DND-41 (cell line): ENCODE results near the gene STX4.
"Not testable (repeated sequence)": the region's sequence is repeated elsewhere in the genome, so short reads cannot be mapped to it uniquely, and the experiment has no call there.

ENCODE experiments used
- ATAC-seq: fragments of 200-7000 bp; cut with Tn5 transposase; 3 replicates; pipeline ENCODE4 v1.9.1; 2021; ENCODE audit warnings: low read depth; ENCODE audit not compliant: insufficient read depth
- DNase-seq: peaks from one replicate; pipeline ENCODE4 v3.0.0-alpha.2; 2020
- H2AFZ ChIP-seq: 2 replicates; pipeline ENCODE4 v1.6.0; 2012; ENCODE audit warnings: low read depth, low read length
- H3K27ac ChIP-seq: 2 replicates; pipeline ENCODE4 v1.5.1; 2012; ENCODE audit warnings: low read length, inconsistent platforms
- H3K27me3 ChIP-seq: fragments of 200-600 bp; sonication (generic); 2 replicates; pipeline ENCODE4 v1.6.0; 2012; ENCODE audit warnings: low read length, mild to moderate bottlenecking, inconsistent platforms; ENCODE audit not compliant: insufficient read depth, poor library complexity
- H3K36me3 ChIP-seq: 2 replicates; pipeline ENCODE4 v1.5.1; 2012; ENCODE audit warnings: low read length, inconsistent platforms; ENCODE audit not compliant: insufficient read depth
- H3K4me1 ChIP-seq: 2 replicates; pipeline ENCODE4 v1.5.1; 2012; ENCODE audit warnings: mild to moderate bottlenecking, low read length; ENCODE audit not compliant: insufficient read depth
- H3K4me2 ChIP-seq: 2 replicates; pipeline ENCODE4 v1.6.0; 2012; ENCODE audit warnings: mild to moderate bottlenecking, moderate library complexity, low read length, inconsistent platforms; ENCODE audit not compliant: insufficient read depth
- H3K4me3 ChIP-seq, 2 experiments: fragments of 200-600 bp in 1 of 2; shearing (Covaris generic) in 1 of 2; 2 replicates each; pipeline ENCODE4 v1.5.1; 2012 to 2016; ENCODE audit warnings: inconsistent platforms in 2 of 2, low read length in 2 of 2, mild to moderate bottlenecking in 2 of 2, low read depth in 1 of 2, moderate library complexity in 1 of 2
- H3K79me2 ChIP-seq: 2 replicates; pipeline ENCODE4 v1.6.0; 2012; ENCODE audit warnings: low read length, inconsistent platforms; ENCODE audit not compliant: insufficient read depth
- H3K9ac ChIP-seq: 2 replicates; pipeline ENCODE4 v1.6.0; 2012; ENCODE audit warnings: low read depth, mild to moderate bottlenecking, inconsistent platforms, low read length, moderate library complexity
- H3K9me3 ChIP-seq: 2 replicates; pipeline ENCODE4 v1.5.1; 2012; ENCODE audit warnings: low read length, moderate library complexity, mild to moderate bottlenecking, inconsistent platforms; ENCODE audit not compliant: insufficient read depth, severe bottlenecking
- H4K20me1 ChIP-seq: 2 replicates; pipeline ENCODE4 v1.6.0; 2012; ENCODE audit warnings: low read length; ENCODE audit not compliant: insufficient read depth
- EZH2 ChIP-seq: IDR thresholded peaks from 3 replicates; pipeline ENCODE4 v1.6.1; 2012; ENCODE audit warnings: borderline replicate concordance, low read depth, mild to moderate bottlenecking, moderate library complexity, low read length, inconsistent platforms; ENCODE audit not compliant: severe bottlenecking
- TF ChIP-seq, protein P1 (sequence below): IDR thresholded peaks from 2 replicates; pipeline ENCODE4 v1.5.1; 2012; ENCODE audit warnings: borderline replicate concordance, low read length, moderate library complexity, mild to moderate bottlenecking; ENCODE audit not compliant: poor library complexity, severe bottlenecking; ENCODE audit errors: extremely low read depth

STX4 gene

DNA sequence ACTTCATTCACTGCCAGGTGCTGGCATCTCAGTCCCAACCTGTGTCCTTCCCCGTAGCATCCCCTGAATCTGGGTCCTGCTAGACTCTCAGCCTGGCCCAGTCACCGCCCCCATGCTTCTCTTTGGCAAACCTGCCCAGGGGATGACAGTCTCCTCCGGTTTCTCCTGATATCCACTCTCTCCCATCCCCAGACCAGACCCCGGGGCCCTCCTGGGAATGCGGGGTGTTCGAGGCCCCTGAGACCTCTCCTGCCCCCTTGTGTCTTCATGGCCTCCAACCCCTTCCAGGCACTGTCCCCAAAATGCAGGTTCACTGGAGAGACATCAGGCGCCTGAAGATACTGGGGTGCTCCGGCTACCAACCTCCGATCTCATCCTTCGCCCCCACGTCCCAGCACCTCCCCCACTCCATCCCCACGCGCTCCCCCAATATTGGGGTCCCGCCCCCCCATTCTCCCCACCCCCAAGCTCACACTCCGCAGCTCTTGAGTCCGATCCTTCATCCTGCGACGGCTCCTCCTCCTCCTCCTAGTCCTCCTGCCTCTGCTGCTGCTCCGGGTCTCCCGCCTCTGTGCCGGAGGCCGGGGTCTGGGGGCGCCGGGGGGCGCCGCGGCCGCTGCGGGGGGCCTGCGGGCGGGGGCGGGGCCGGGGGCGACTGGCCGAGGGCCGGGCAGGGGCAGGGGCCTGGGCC, 23.3 kb upstream of the STX4 start:
- H3K4me3 ChIP-seq = no peak overlapping the region
- no peaks in the 10 kb centered on the region for H3K4me1 ChIP-seq
- DNase-seq (no peak), ATAC-seq (no peak)
- H3K36me3 ChIP-seq = no peaks in the 10 kb centered on the region
- H3K27ac ChIP-seq = no peak overlapping the region
- H3K9ac ChIP-seq = no peak overlapping the region
- H2AFZ ChIP-seq = no peak overlapping the region
- H3K9me3 ChIP-seq = no peaks in the 10 kb centered on the region
- peaks cover 23% of the 10 kb centered on the region for H3K27me3 ChIP-seq
- peaks cover 4% of the 10 kb centered on the region; the same call in 1 of the 2 replicates for H4K20me1 ChIP-seq
- H3K79me2 ChIP-seq = no peaks in the 10 kb centered on the region
- H3K4me2 ChIP-seq = no peak overlapping the region
- no peak for TF ChIP-seq EZH2

DNA sequence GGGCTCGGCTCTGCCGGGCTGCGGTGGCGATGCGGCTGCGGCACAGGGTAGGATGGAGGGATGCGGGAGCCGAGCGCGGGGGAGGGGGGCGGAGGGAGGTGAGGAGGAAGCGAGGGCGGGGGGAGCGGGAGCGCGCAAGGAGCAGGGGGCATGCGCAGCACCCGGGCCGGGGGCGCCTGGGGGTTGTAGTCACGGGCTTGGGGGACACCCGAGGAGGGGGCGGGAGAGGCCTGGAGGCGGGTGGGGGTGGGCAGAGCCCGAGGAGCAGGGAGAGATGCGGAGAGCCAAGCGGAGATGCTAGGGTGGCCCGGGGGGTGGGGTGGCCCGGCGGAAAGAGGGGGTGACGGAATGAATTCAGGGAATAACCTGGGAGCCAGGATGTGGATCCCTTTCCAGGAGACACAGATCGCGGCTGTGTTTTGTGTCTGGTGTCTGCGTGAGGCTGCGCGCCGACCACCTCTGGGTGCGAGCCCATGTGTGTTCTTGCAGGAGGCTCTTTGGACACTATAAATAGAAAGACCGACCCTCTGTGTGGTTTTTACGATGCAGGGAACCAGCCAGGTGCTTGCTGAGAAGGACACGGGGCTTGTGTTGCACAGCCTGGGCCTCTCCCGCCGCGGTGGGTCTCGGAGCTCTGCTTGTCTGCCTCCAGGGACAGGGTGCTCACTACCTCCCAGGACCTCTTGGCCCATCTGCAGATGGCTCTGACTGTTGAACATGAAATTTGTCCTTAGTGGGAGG, 22.6 kb upstream of the STX4 start, which contains the start of gene STX1B:
TSS of gene STX1B (minus strand) at position 54 of the 741 bp plus-strand sequence. CDS start 242 bp downstream, outside the sequence.
- no peak for TF ChIP-seq EZH2
- TF ChIP-seq, protein P1, sequence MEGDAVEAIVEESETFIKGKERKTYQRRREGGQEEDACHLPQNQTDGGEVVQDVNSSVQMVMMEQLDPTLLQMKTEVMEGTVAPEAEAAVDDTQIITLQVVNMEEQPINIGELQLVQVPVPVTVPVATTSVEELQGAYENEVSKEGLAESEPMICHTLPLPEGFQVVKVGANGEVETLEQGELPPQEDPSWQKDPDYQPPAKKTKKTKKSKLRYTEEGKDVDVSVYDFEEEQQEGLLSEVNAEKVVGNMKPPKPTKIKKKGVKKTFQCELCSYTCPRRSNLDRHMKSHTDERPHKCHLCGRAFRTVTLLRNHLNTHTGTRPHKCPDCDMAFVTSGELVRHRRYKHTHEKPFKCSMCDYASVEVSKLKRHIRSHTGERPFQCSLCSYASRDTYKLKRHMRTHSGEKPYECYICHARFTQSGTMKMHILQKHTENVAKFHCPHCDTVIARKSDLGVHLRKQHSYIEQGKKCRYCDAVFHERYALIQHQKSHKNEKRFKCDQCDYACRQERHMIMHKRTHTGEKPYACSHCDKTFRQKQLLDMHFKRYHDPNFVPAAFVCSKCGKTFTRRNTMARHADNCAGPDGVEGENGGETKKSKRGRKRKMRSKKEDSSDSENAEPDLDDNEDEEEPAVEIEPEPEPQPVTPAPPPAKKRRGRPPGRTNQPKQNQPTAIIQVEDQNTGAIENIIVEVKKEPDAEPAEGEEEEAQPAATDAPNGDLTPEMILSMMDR = no peak
- H4K20me1 ChIP-seq = peaks cover 4% of the 10 kb centered on the region; the same call in 1 of the 2 replicates
- H3K79me2 ChIP-seq = no peaks in the 10 kb centered on the region
- no peak within 1 kb of the TSS for H2AFZ ChIP-seq
- H3K36me3 ChIP-seq = no peaks in the 10 kb centered on the region
- no peak within 1 kb of the TSS for H3K4me2 ChIP-seq
- H3K4me1 ChIP-seq = no peaks in the 10 kb centered on the region
- no peak for DNase-seq
- ATAC-seq = no peak
- H3K4me3 ChIP-seq = no peak within 1 kb of the TSS
- H3K9ac ChIP-seq = no peak within 1 kb of the TSS
- H3K27ac ChIP-seq = no peak within 1 kb of the TSS
- peaks cover 23% of the 10 kb centered on the region for H3K27me3 ChIP-seq
- H3K9me3 ChIP-seq = no peaks in the 10 kb centered on the region

DNA sequence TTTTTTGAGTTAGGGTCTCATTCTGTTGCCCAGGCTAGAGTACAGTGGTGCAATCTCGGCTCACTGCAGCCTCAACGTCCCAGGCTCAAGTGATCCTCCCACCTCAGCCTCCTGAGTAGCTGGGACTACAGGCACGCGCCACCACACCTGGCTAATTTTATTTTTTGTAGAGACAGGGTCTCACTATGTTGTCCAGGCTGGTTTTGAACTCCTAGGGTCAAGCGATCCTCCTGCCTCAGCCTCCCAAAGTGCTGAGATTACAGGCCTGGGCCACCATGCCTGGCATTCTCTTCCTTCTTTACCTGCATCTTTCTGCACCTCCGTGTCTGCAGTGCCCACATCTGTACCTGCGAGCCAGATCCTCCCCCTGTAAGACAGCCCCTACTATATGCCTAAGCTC, 21.5 kb upstream of the STX4 start:
- H4K20me1 ChIP-seq, H3K4me3 ChIP-seq, DNase-seq, ATAC-seq, H3K9ac ChIP-seq, H2AFZ ChIP-seq, H3K4me1 ChIP-seq, H3K36me3 ChIP-seq, H3K79me2 ChIP-seq, H3K4me2 ChIP-seq, H3K27ac ChIP-seq, H3K9me3 ChIP-seq: not testable (repeated sequence)
- H3K27me3 ChIP-seq = peaks cover 15% of the 10 kb centered on the region

DNA sequence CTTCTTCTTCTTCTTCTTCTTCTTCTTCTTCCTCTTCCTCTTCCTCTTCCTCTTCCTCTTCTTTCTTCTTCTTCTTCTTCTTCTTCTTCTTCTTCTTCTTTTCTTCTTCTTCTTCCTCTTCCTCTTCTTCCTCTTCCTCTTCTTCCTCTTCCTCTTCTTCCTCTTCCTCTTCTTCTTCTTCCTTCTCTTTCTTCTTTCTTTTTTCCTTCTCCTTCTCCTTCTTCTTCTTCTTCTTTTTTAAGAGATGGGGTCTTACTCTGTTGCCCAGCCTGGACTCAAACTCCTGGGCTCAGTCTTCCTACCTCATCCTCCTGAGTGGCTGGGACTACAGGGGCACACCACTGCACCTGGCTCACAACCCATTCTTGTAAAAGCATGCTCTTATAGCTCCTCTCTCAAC, 20.1 kb upstream of the STX4 start:
- not testable (repeated sequence) for DNase-seq, H3K4me3 ChIP-seq, H2AFZ ChIP-seq, H3K79me2 ChIP-seq, H3K27me3 ChIP-seq, H3K9me3 ChIP-seq, H3K27ac ChIP-seq, H4K20me1 ChIP-seq, H3K36me3 ChIP-seq, H3K4me1 ChIP-seq, H3K9ac ChIP-seq, ATAC-seq, H3K4me2 ChIP-seq

DNA sequence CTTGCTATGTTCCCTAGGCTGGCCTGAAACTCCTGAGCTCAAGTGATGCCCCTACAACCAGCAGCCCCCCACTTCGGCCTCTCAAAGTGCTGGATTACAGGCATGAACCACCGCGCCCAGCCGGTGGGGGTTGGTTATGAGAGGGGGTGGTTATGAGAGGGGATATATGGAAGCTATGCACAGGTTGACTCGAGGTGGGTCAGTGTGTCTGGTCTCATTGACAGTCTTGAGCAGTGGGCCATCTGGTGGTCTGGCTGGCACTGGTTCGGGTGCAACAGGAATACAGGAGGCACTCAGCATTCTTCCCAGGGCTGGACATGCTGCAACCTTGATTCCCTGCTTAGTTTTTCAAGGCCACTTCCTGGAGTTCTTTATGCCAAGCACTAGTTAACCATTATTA, 17.3 kb upstream of the STX4 start:
- H2AFZ ChIP-seq = no peak overlapping the region
- ATAC-seq (no peak), DNase-seq (no peak)
- H3K27me3 ChIP-seq = no peaks in the 10 kb centered on the region
- TF ChIP-seq EZH2 = no peak
- TF ChIP-seq, protein P1 = no peak
- no peak overlapping the region for H3K27ac ChIP-seq
- no peaks in the 10 kb centered on the region for H3K36me3 ChIP-seq
- H4K20me1 ChIP-seq = no peaks in the 10 kb centered on the region
- no peak overlapping the region for H3K4me3 ChIP-seq
- H3K4me1 ChIP-seq = no peaks in the 10 kb centered on the region
- H3K9ac ChIP-seq = no peak overlapping the region
- H3K4me2 ChIP-seq = no peak overlapping the region
- H3K9me3 ChIP-seq = no peaks in the 10 kb centered on the region
- H3K79me2 ChIP-seq = no peaks in the 10 kb centered on the region

DNA sequence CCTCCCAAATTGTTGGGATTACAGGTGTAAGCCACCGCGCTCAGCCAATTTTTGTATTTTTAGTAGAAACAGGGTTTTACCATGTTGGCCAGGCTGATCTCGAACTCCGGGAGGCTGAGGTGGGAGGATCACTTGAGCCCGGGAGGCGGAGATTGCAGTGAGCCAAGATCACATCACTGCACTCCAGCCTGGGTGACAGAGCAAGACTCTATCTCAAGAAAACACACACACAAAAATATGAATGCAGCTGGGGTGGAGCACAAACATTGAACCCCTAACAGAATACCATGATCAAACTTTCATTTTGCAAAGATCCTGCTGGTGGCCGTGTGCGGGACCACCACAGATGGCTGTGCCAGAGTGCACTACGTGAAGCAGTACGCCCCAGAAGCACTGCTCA, 15.6 kb upstream of the STX4 start:
- not testable (repeated sequence) for DNase-seq, H3K27me3 ChIP-seq, H3K27ac ChIP-seq, H3K36me3 ChIP-seq, H3K4me3 ChIP-seq, H3K4me2 ChIP-seq, H2AFZ ChIP-seq, H3K9ac ChIP-seq, H3K4me1 ChIP-seq, H3K79me2 ChIP-seq, H4K20me1 ChIP-seq, H3K9me3 ChIP-seq, ATAC-seq
